ENCODE results near the gene PRKG1.
"Not testable (repeated sequence)": the region's sequence is repeated elsewhere in the genome, so short reads cannot be mapped to it uniquely, and the experiment has no call there.

PRKG1 gene

DNA sequence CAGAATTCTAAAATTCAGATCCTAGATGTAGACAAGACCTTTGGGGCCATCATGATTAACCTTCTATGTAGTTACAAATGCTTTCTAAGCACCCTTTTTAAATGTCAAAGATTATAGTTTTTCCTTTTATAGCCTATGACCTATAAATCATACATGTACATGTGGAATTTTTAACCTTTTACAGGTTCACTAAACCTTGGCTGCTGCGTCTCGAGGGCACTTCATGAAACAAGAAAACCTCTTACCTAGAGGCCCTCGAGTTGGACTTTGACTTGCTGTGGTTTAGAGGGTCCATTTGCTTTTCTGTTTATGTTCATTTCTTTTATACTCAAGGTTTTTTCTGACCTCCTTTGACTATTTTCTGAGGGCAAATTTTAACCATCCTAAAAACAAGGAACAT lies 323.0 kb downstream of the PRKG1 start:
- no peak for DNase-seq

DNA sequence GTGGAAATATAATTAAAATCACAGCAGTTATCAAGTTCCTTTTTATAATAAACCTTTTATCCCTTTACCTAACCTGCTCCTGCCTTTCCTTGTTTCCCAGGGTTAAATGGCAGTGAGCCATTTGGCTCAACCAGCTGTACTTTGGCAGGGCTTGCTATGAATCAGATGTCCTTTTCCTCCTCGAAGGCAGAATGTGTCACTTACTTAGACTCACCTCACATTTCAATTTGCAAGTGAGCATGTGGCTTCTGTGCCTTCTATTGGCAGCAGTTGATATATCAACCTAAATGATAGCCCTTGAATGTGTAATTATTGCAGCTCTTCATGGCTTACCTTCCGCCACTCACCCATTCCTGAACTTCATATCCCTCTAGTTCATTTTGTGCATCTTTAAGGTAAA lies 323.4 kb downstream of the PRKG1 start:
- no peak for DNase-seq

DNA sequence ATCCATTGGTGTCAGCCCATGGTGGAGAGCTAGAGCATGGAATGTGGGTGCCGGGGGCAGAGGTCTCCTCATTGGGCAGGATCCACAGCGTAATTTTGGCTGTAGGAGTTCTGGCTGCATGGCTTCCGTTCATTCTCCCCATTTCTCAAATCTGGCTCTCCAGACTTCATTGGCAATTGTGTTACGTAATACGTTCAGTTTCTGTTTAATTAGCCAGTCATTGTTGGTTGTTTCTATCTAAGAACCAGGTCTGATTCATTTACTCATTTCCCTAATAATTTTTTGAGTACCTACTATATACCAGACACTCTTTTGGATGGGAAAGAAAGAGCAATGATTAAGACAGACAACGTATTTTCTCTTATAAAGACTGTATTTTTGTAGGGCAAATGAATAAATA lies 325.6 kb downstream of the PRKG1 start:
- no peak for DNase-seq

DNA sequence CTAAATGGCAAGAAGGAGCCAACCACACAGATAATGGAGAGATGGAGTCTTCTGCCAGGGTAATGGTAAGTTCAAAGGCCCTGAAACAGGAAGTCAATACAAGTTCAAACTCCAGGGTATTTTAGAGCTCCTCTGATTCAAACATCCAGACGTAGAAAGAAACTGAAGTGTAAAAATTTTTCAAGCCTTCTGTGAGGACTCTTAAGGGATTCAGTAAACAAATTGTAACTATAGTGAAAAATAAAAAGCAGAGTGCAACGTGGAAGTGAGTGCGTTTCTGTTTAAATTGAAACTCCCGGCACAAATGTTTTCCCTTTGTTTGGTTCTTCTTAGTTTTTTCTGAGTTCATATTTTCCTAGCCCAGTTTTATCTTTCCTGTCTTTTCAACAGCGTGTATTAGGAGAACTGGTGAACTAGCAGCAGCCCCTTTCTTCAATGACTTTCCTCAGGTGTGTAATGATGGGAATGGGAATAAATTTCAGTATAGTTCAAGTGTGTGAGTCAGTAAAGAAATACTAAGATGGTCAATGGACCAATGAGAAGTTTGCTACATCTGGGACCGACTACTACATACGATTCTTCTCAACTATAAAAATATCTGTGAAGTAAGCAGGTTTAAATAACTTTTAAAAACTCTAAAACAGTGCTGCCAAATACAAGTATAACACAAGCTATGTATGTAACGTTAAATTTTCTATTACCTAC lies 326.3 kb downstream of the PRKG1 start:
- DNase-seq, result no peak

DNA sequence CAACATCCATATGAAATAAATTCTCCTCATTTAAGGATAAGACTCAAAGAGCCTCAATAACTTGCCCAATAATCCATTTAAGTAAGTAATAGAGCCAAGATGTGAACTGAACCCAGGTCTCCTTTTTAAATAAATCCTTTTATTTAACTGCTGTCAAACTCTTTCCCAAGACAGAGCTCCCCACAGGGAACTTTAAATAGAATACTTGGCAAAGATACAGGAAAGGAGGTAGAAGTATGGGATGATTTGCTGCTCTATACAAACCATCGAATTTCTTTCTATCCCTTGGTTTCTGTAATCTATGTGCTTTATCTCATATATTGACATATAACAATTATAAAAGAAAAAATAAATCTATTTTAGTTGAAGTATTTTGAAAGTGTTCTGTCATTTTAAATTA lies 329.2 kb downstream of the PRKG1 start:
- no peak for DNase-seq

DNA sequence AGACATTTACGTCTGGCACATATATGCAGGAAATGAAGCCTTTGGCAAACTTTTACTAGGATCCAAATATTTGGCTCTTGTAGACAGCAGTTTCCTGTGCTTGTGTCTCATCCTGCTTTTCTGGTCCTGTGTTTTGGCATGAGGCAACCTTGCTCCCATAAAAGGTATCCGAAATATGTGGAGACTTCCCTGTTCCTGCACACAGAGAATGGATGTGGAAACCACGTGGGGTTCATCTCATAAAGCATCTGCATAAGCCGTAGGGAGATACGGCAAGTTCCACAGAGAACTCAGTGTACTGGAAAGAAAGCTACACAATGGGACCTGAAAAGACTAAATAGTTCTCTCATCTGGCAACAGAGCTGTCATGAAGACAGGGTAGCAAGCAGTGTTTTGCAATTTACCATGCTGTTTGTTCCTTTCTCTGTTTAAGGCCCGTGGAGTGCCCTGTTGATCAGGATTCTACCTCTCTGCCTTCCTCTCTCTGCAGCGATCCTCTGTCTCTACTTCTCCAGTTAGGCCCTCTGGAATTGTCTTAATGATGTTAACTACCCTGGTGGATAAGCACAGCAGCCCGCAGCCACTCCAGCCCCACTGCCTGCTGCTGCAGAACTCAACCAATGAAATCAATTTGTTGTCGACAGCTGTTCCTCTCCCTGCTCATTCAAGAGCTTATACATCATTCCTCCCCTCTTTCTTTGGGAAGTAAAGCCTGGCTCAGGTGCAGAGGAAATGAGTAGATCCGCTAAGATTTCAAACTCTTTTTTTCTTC lies 331.5 kb downstream of the PRKG1 start:
- DNase-seq, result no peak

DNA sequence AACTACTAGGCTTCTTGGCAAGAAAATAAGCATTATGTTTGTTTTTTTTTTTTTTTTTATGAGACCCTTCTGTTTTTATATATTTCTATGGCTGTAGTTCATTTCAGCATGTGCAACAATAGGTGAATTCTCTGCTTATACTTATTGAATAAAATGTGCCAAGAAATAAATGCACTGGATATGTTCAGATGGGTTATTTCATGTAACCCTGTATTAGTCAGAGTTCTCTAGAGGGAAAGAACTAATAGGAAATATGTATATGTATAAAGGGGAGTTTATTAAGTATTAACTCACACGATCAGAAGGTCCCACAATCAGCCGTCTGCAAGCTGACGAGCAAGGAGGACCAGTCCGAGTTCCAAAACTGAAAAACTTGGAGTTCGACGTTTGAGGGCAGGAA lies 332.3 kb downstream of the PRKG1 start:
- DNase-seq, result no peak

DNA sequence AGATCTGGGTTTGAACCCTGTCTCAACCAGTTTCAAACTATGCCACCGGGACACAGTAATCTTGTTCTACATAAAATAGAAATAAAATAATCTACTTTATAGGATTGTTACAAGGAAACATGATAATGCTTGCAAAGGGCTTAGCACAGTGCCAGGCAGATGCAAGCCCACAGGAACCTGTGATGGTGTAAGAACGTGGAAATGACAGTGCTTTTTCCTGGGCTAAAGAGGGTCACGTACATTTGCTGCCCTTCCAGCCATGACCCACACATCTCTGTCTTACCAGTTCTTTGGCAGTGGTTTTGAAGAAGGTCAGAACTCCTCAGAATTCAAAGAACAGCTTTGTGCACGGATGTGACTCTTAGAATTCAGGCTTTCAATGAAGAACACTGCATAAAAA lies 342.2 kb downstream of the PRKG1 start:
- DNase-seq, result no peak

DNA sequence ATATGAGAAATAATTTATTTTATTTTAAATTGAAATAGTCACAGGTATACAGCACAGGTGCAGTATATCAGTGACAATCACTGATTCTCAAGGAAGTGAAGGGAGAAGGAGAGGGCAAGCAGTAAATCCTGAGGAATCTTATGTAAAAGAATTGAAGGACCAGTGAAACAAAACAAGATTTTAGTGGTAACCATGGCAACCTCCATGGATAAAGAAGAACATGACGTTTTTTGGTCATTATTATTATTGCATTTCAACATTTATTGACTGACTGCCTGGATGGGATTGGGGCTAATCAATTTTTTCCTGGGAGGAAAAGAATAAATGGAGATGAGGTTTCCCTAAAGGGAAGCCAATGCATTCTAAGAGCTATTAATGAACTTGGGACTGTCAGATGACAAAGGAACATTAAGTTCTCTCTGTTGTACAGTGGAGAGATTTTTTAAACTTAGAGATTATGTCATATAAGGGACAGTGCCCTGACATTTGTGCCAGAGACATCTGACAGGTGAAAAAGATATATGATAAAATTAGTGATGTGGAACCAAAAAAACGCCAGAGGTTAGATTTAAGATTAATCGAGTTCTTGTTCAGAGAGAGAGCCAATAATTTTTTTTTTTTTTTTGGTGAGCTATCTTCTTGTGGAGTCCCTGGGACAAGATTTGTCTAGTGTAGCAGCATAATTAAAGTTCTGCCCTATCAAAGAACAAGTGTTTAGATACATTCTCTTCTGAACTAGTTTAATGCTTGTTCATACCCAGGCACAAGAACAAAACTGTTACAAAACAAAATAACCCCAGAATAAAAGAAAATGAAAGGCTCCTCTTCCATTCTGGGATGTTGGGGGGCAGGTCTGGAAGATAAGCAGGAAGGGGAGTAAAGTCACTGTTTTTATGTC lies 345.2 kb downstream of the PRKG1 start:
- DNase-seq, result no peak

DNA sequence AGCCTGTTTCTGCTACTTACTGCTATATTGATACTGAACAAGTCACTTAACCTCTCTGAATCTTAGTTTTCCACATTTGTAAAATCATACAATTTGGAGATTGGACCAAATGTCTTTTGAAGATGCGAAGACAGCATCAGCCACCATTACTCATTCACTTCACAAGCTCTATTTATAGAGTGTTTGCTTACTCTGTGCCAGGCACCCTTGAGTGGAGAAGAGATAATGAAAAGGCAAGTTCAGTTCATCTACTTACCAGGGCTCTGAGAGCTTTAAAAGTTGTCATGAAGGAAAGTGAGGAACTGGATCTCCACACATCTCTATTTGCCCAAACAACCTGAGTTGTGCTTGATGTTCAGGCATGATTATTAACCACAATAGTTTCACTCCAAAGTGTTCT lies 347.6 kb downstream of the PRKG1 start:
- no peak for DNase-seq

DNA sequence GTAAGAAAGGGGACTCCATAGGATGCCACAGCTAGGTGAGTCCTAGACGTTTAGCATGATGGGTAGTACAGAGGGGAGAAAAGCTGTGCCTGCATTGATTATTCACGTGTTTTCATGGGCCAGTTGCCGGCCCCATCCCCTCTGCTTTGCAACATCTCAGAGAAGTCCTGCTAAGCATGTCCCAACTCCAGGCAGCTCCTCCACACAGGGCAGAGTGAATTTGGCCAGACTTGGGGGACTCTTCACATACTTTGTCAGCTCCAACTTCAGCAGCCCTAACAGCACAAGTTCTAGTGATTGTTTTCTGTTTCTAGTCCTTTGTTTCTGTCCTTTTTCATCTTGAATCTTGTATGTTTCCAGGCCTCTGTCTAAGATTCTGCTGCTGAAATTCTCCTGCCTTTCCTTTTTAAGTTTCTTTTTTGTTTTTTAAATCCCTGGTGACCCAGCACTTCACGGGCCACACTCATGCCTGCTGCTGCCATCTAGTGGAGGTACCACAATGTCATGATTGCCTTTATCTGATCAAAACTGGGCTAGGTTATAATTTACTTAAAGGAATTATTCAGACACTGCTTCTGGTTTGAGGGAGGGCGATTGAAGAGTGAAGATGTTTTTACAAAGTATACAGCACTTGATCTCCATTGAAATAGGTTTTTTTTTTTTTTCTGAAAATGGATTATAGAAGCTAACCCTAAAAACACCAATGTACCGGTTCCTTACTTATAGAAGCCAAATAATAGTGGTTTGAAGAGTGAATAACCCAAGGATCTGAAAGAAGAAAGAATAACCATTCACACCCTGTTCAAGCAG lies 348.2 kb downstream of the PRKG1 start:
- no peak for DNase-seq

DNA sequence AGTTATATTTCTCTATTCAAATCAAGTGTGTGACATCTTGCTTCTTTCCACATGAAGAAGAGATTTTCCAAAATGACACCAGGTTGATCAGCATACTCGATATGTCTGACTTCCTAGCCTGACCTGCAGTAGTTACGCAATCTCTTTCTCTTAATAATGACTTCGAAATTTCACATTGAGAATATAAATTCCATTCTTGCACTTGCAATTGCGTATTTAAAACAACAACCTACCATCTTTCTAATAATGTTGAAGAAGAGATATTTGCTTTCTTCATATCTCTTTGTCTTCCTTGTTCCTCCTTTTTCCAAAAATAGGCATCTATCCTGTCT lies 348.8 kb downstream of the PRKG1 start:
- no peak for DNase-seq

DNA sequence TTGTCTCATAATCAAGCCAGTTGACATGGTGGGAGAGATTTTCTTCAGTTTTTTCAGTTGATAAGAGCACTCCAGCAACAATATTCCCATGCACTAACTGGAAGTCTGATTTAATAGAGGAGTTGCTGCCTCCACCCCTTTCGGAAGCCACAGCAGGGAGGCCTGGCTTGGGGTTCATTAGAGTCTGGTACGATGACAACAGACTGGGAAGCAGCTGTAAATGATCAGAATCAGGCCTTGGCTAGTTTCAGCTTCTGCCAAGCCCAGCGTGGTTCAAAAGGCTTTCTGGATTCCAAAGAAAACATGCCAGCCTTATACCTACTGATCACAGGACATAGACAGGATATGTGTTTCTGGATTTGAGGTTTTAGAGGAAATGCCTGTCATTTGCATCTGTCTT lies 351.1 kb downstream of the PRKG1 start:
- DNase-seq, result no peak

DNA sequence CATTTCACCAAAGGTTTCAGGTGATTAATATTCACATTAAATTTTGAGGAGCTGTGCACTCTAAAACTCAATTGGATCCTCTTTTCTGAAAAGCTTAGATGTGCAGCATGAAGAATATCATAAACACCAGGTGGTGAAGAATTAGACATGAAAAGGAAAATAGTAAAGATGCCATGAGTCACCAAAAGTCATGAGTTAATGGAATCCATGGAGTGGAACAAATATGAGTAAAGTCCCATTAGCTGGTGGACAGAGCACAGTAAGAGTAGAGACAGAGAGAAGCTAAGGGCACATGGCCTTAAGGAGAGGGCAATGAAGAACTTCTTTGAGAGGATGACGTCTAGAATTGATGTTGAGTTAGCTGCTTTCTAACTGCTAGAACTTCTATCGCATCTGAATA lies 353.5 kb downstream of the PRKG1 start:
- no peak for DNase-seq

DNA sequence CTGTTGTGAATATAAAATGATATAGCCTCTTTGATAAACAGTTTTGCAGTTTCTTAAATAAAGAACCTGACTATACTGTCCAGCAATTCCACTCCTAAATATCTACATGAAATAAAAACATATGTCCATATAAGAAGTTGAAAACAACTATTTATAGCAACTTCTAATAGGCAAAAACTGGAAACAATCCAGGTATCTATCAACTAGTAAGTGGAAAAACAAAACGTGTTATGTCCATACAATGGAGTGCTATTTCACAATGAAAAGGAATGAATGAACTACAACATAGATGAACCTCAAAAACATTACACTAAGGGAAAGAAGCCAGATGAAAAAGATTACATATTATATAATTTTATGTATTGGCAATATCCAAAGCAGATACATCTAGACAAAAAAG lies 356.2 kb downstream of the PRKG1 start:
- no peak for DNase-seq

DNA sequence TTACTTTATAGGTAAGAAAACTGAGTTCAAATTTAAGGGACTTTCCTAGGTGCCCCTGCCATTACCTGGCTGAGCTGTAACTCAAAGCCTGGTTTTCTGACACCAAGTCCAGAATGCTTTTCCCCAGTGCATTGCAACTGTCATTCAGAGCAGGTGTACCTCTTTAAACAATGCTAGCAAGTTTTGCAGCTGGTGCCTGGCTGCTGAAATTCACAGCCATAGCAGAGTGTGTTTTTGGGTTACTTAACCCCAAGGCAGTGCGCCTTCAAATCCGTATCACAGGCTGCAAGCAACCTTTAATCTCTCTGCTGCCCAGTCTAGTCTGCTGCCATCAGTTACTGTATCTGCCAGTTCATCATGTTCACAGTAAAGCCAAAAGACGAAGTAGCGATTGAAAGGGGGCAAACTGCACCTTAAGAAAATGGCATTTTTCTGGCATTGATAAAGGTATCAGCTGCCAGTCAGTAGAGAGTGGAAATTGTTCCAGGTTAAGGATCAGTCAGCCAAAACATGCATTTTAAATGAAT lies 359.7 kb downstream of the PRKG1 start:
- no peak for DNase-seq

DNA sequence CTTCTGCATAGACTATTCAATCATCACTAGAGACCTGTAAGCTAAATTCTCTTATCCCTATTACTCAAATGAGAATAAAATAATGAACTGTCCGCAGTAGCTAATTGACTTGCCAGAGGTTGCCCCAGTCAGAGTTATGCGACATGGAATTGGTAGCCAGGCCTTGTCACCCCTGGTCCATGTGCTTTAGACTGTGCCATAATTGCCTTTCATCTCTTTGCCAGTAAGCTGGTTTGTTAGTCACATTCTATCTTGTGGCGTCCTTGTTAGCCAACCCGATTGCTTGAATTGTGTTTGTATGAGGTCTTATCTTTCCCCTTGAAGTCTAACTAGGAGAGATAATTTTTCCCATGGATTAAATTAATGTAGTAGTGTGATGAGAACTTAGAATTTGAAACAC lies 362.5 kb downstream of the PRKG1 start:
- no peak for DNase-seq

DNA sequence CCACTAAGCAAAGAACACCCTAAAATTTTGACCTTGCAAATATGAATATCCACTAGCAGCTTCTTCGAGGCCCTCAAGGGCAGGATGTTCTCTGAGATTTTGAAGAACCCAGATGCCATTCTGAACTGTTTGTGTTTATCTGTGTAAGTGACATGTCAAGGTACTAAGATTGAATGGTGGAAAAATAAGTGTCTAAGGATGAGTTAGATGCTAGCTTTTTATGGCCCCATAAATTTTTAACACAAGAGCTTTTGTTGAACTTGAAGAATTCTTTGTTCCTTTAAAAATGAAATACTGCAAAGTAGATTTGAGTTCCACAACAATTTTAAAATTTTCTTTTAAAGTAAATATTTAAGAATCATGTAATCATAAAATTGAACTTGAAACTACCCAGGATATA lies 365.4 kb downstream of the PRKG1 start:
- DNase-seq, result no peak

DNA sequence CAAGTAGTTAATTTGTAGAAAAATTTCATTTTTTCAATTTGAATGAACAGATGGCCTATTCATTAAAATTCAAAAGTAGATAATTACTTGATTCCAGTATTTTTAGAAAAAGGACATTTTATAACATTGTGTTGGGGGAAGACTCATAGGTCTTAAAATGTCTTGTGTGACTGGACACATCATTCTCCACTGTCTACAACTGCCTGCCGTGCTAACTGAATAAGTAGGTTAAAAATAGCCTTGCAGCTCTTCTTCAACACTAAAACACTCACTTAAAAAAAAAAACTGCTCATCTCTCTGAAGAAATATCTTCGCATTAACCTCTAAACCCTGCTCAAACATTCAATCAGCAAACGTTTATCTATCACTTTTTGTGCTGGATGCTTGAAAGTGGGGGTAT lies 371.3 kb downstream of the PRKG1 start:
- no peak for DNase-seq

DNA sequence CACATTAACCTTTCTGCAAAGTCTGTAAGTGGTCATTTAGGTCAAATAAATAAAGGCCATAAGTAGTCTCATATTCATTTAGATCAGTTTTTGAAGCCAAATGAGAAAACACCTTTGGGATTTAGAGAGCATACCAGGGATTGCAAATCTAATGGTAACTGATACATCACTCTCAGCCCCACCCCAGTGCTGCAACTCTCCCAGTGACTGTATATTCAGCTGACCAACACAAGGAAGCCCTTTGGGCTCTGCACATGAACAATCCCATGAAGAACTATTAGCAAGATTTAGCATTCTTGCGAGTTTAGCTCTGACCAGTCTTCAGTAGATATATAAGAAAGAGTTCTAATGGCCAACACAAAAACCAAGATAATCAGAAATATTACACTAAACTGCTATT lies 372.8 kb downstream of the PRKG1 start:
- no peak for DNase-seq

DNA sequence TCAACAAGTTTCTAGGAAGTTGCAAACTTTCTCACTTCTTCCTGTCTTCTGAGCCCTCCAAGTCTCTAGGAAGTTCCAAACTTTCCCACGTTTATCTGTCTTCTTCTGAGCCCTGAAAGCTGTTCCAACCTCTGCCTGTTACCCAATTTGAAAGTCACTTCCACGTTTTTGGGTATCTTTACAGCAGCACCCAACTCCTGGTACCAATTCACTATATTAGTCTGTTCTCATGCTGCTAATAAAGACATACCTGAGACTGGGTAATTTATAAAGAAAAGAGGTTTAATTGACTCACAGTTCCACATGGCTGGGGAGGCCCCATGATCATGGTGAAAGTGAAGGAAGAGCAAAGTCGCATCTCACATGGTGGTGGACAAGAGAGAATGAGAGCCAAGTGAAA lies 381.5 kb downstream of the PRKG1 start:
- not testable (repeated sequence) for DNase-seq

DNA sequence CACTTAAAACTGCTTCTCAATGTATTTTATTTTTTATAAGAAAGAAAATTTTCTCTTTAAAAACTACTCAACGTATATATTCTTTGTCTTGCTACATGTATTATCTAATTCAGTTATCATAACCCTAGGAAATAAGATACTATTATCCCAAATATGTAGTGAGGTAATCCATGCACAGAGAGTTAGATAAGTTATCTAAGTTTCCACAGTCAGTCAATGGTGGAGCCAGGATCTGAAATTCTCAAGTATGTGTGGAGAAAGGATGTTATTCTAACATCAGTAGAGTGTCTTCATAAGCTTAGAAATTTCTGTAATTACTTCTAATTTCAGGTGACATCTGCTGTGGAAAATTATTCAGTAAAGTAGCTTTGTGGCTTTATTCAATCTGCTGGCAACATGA lies 385.2 kb downstream of the PRKG1 start:
- DNase-seq, result no peak
